K562 (cell line): ENCODE measurements around the gene PRR5. TPM values are rescaled to one million over a fixed set of nuclear protein-coding genes. Genes with fewer than 3 reads are reported as not detected.

Experiments
- ATAC-seq: fragments of 200-7000 bp; cut with Tn5 transposase; 3 replicates; pipeline ENCODE4 v1.9.1; 2020; ENCODE audit warnings: moderate library complexity
- BruUV-seq: library from RNA; stranded (reverse); fragments of 400-500 nt; replicated peaks from 2 replicates; lab custom pipeline; 2021; lab: Mats Ljungman, UMichigan
- CTCF ChIA-PET: fragments of 300-600 bp; formaldehyde crosslinking; extraction: SDS; loops from one replicate; lab custom pipeline; 2021; ENCODE audit warnings: low intra/inter-chr PET ratio; lab: Yijun Ruan, JAX
- POLR2A ChIA-PET: fragments of 300-600, 350-650 bp; sonication (Branson Sonifier 250); formaldehyde crosslinking; extraction: SDS; loops from one replicate; lab custom pipeline; 2021; ENCODE audit warnings: antibody characterized with exemption, inconsistent platforms; lab: Yijun Ruan, JAX
- DNase-seq, 4 experiments: peaks; one replicate each; pipeline versions ENCODE4 v3.0.0 to v3.0.0-alpha.2; 2011 to 2018; ENCODE audit warnings: low spot score in 3 of 4, mixed read lengths in 3 of 4; ENCODE audit errors: extremely low read depth in 1 of 4
- FAIRE-seq: peaks from 2 replicates; lab custom pipeline; 2011; peaks lifted over from hg19 to GRCh38; lab: Jason Lieb, UNC
- H2AFZ ChIP-seq: 2 replicates; pipeline ENCODE4 v1.6.0; 2011; ENCODE audit warnings: low read depth, low read length, control low read depth, inconsistent platforms
- H3K27ac ChIP-seq: fragments of 200-600 bp; 3 replicates; pipeline ENCODE4 v1.8.0; 2011; ENCODE audit warnings: low read depth, mild to moderate bottlenecking, control low read depth, inconsistent platforms, low read length, moderate library complexity, mixed read lengths; ENCODE audit errors: extremely low read depth
- H3K27me3 ChIP-seq, 2 experiments: fragments of 300-600 bp in 1 of 2; 2 replicates in 1 of 2; 3 replicates in 1 of 2; pipeline versions ENCODE4 v1.6.0 to v1.8.0; 2011; ENCODE audit warnings: inconsistent platforms in 2 of 2, low read length in 2 of 2, mild to moderate bottlenecking in 1 of 2, mixed read lengths in 1 of 2, moderate library complexity in 1 of 2; ENCODE audit not compliant: control insufficient read depth in 2 of 2, insufficient read depth in 2 of 2
- H3K36me3 ChIP-seq: fragments of 300-600 bp; 3 replicates; pipeline ENCODE4 v1.8.0; 2011; ENCODE audit warnings: mild to moderate bottlenecking, low read length, inconsistent platforms; ENCODE audit not compliant: control insufficient read depth, insufficient read depth
- H3K4me1 ChIP-seq, 2 experiments: fragments of 200-600 bp in 1 of 2; replicated peaks in 1 of 2; 2 replicates in 1 of 2; 3 replicates in 1 of 2; pipeline versions ENCODE4 v1.5.1 to v1.8.0; 2011; ENCODE audit warnings: inconsistent platforms in 2 of 2, low read length in 2 of 2, mild to moderate bottlenecking in 1 of 2, mixed read lengths in 1 of 2, moderate library complexity in 1 of 2; ENCODE audit not compliant: control insufficient read depth in 2 of 2, insufficient read depth in 2 of 2
- H3K4me2 ChIP-seq: 2 replicates; pipeline ENCODE4 v1.6.1; 2011; ENCODE audit warnings: low read length, control low read depth, inconsistent platforms, mixed read lengths; ENCODE audit not compliant: insufficient read depth
- H3K4me3 ChIP-seq: fragments of 200-600 bp; sonication (generic), shearing (Covaris generic); 2 replicates; pipeline ENCODE4 v1.5.1; 2016; ENCODE audit warnings: control low read depth, inconsistent platforms
- H3K79me2 ChIP-seq: fragments of 200-600 bp; 3 replicates; pipeline ENCODE4 v1.8.0; 2011; ENCODE audit warnings: low read length, inconsistent platforms; ENCODE audit not compliant: control insufficient read depth, insufficient read depth
- H3K9ac ChIP-seq, 2 experiments: 2 replicates each; pipeline versions ENCODE4 v1.6.0 to v1.6.1; 2011; ENCODE audit warnings: low read depth in 2 of 2, low read length in 2 of 2, control low read depth in 1 of 2, inconsistent platforms in 1 of 2, mild to moderate bottlenecking in 1 of 2, mixed read lengths in 1 of 2; ENCODE audit not compliant: insufficient read depth in 1 of 2
- H3K9me1 ChIP-seq: one replicate; pipeline ENCODE4 v1.6.0; 2011; ENCODE audit warnings: inconsistent platforms, mild to moderate bottlenecking, low read length, moderate library complexity; ENCODE audit not compliant: control insufficient read depth, insufficient read depth
- H3K9me3 ChIP-seq: replicated peaks from 2 replicates; pipeline ENCODE4 v1.5.1; 2011; ENCODE audit warnings: low read depth, low read length, inconsistent platforms; ENCODE audit not compliant: control insufficient read depth, insufficient read depth
- H4K20me1 ChIP-seq: replicated peaks from 2 replicates; pipeline ENCODE4 v1.6.1; 2011; ENCODE audit warnings: low read length, inconsistent platforms, mixed read lengths; ENCODE audit not compliant: control insufficient read depth, insufficient read depth
- CBX5 ChIP-seq: IDR thresholded peaks from 2 replicates; pipeline ENCODE4 v1.6.1; 2014; ENCODE audit warnings: low read depth, borderline replicate concordance
- CC2D1A ChIP-seq: fragments of 450-650 bp; IDR thresholded peaks from 2 replicates; pipeline ENCODE4 v1.6.1; 2017; ENCODE audit warnings: mild to moderate bottlenecking
- CREB1 ChIP-seq, 2 experiments: sonication (generic) in 1 of 2; formaldehyde crosslinking in 1 of 2; IDR thresholded peaks; 2 replicates each; pipeline versions ENCODE4 v1.6.1 to v1.8.0; 2012 to 2022; ENCODE audit warnings: inconsistent platforms in 1 of 2, mild to moderate bottlenecking in 1 of 2, missing genetic modification reagents in 1 of 2, moderate library complexity in 1 of 2
- GABPB1 ChIP-seq: sonication (generic); formaldehyde crosslinking; IDR thresholded peaks from 2 replicates; pipeline ENCODE4 v1.8.0; 2022; ENCODE audit warnings: mild to moderate bottlenecking, missing genetic modification reagents
- MEF2D ChIP-seq: conservative IDR thresholded peaks from 2 replicates; pipeline ENCODE4 v1.6.1; 2016; ENCODE audit warnings: low read depth, missing genetic modification characterization, missing compliant biosample characterization
- POLR3G ChIP-seq: IDR thresholded peaks from 2 replicates; pipeline ENCODE4 v1.6.1; 2011; ENCODE audit not compliant: insufficient read length, insufficient replicate concordance; ENCODE audit errors: extremely low read depth
- SLC30A9 ChIP-seq: fragments of 250-450 bp; sonication (Bioruptor Pico); IDR thresholded peaks from 2 replicates; pipeline ENCODE4 v1.8.0; 2022; ENCODE audit warnings: mild to moderate bottlenecking, moderate library complexity
- ZFX ChIP-seq: sonication (generic); formaldehyde crosslinking; IDR thresholded peaks from 2 replicates; pipeline ENCODE4 v1.8.0; 2022; ENCODE audit warnings: mild to moderate bottlenecking, missing genetic modification reagents, moderate library complexity
- ZKSCAN8 ChIP-seq: fragments of 200-800 bp; sonication (Bioruptor generic); IDR thresholded peaks from 2 replicates; pipeline ENCODE4 v1.6.1; 2016; ENCODE audit warnings: missing genetic modification characterization, missing compliant biosample characterization
- ZNF212 ChIP-seq: fragments of 450-650 bp; formaldehyde crosslinking; IDR thresholded peaks from 2 replicates; pipeline ENCODE4 v1.4.0; 2020; ENCODE audit warnings: mild to moderate bottlenecking
- ZNF347 ChIP-seq: fragments of 450-650 bp; formaldehyde crosslinking; IDR thresholded peaks from 2 replicates; pipeline ENCODE4 v1.4.0; 2020; ENCODE audit warnings: low read depth, mild to moderate bottlenecking, moderate library complexity
- WGBS: fragments of 100-300 bp; shearing (Covaris generic); methylation state at CpG from one replicate; pipeline ENCODE4 v1.1.6; 2016; ENCODE audit warnings: low coverage, mixed read lengths; ENCODE audit not compliant: insufficient coverage; ENCODE audit errors: missing lambda C conversion rate; 5-methylcytosine and 5-hydroxymethylcytosine counted together
- in situ Hi-C: fragments of 300-500 bp; cut with MboI; formaldehyde crosslinking; loops from 4 replicates; pipeline ENCODE4 v1.15.0; 2018; ENCODE audit warnings: inconsistent platforms, mixed read lengths
- intact Hi-C: fragments of 100-400 bp; cut with micrococcal nuclease; formaldehyde crosslinking; loops from 2 replicates; pipeline ENCODE4 v1.14.2; 2022
- polyA plus RNA-seq, 8 experiments: library from polyadenylated mRNA; depleted of rRNA in 4 of 8; stranded (reverse) in 5 of 8; unstranded in 3 of 8; fragments of >200 nt; fragmentation: Nextera tagmentation in 2 of 8; fragmentation: Illumina TruSeq in 1 of 8; extraction: Ambion mirVana in 2 of 8; extraction: Trizol in 1 of 8; gene quantifications; 2 replicates each; pipeline versions ENCODE4 v1.2.1 to v1.2.3, GENCODE V29; 2011 to 2014; ENCODE audit warnings: inconsistent platforms in 1 of 8, missing spikeins in 1 of 8
- total RNA-seq, 7 experiments: library from RNA; depleted of rRNA in 6 of 7; stranded (reverse); fragments of >200 nt in 6 of 7; fragmentation: Illumina TruSeq in 2 of 7; extraction: Trizol in 2 of 7; gene quantifications; 2 replicates each; pipeline versions ENCODE4 v1.2.1 to v1.2.3, GENCODE V29; 2011 to 2021; ENCODE audit warnings: low replicate concordance in 1 of 7

Gene PRR5
- total and polyA plus RNA-seq, 9 of the 15 experiments (the other 6 are each of a cell fraction or from before 2014, with no cell fraction given), result 0.13 to 21.0 (median 7.5) TPM

GRCh38 chr22:44706488-44706887 lies 4.5 kb downstream of the PRR5 start (continued):
- TF ChIP-seq SLC30A9 (CRISPR knock-in tag), result no peak

- FAIRE-seq (no peak), ATAC-seq (no peak), DNase-seq (no peak)
- ChIA-PET POLR2A (no interaction called here), CTCF (no interaction called here)
- in situ Hi-C loops (no loop called here), intact Hi-C loops (no loop called here)
- no TSS peak for BruUV-seq
- TF ChIP-seq ZFX (no peak), ZNF347 (CRISPR knock-in tag) (no peak), GABPB1 (CRISPR knock-in tag) (no peak), CC2D1A (no peak), CBX5 (no peak), CREB1 (IDR thresholded peaks at IDR 0.05) (no peak), CREB1 (CRISPR knock-in tag; IDR thresholded peaks at IDR 0.05) (no peak), ZKSCAN8 (CRISPR knock-in tag) (no peak), POLR3G (no peak), MEF2D (tag) (no peak), ZNF212 (CRISPR knock-in tag) (no peak)
- Histone ChIP-seq H3K4me1 (peaks cover 5 to 60% of the 10 kb centered on the region in 2 experiments; a peak in 3 of 5 replicates), H3K36me3 (no peaks in the 10 kb centered on the region), H3K9me1 (no peaks in the 10 kb centered on the region), H2AFZ (no peak overlapping the region), H4K20me1 (peaks cover 9% of the 10 kb centered on the region; the same call in 1 of the 2 replicates), H3K4me3 (no peak overlapping the region), H3K27me3 (no peaks in the 10 kb centered on the region), H3K27ac (no peak overlapping the region), H3K9ac (no peak overlapping the region), H3K79me2 (peaks cover 16% of the 10 kb centered on the region; the same call in 2 of the 3 replicates), H3K9me3 (no peaks in the 10 kb centered on the region), H3K4me2 (no peak overlapping the region)
- 95% methylated on average over 4 of the region's 10 CpGs for WGBS
These were observed 5.2 kb downstream of the PRR5 start for GRCh38 chr22:44707178-44707577.
